ENCODE data around the gene ARHGEF26. TPM values are rescaled to one million over a fixed set of nuclear protein-coding genes. Genes with fewer than 3 reads are reported as not detected.

The ARHGEF26 gene
- total RNA-seq, 2 donors from 2014 or later = 6.9 to 8.1 TPM

DNA sequence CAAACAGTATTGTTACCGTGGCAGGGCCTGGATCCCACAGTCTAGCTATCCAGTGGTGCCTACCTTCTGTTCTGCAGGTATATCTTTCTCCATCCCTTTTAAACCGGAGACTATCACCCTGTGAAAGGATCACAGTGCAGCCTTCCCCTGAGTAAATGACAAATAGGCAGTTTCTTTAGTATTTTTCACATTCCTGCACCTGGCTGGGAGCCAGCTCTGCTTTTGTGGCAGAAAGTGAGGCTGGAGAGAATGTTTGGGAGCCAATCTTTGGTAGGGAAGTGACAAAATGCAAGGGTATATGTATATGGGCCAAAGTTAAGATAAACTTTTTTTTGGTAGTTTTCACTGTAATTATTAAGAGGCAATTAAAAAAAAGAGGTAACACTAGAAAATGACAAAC lies 54.8 kb downstream of the ARHGEF26 start:
- Histone ChIP-seq H3K27ac (no peak overlapping the region), H3K27me3 (no peaks in the 10 kb centered on the region), H3K4me3 (no peak overlapping the region), H3K9me3 (no peaks in the 10 kb centered on the region), H3K4me1 (peaks cover 0 to 5% of the 10 kb centered on the region in 2 donors), H3K36me3 (no peaks in the 10 kb centered on the region)
- DNase-seq (ENCODE audit: low spot score) = no peak
- TF ChIP-seq, protein P1, sequence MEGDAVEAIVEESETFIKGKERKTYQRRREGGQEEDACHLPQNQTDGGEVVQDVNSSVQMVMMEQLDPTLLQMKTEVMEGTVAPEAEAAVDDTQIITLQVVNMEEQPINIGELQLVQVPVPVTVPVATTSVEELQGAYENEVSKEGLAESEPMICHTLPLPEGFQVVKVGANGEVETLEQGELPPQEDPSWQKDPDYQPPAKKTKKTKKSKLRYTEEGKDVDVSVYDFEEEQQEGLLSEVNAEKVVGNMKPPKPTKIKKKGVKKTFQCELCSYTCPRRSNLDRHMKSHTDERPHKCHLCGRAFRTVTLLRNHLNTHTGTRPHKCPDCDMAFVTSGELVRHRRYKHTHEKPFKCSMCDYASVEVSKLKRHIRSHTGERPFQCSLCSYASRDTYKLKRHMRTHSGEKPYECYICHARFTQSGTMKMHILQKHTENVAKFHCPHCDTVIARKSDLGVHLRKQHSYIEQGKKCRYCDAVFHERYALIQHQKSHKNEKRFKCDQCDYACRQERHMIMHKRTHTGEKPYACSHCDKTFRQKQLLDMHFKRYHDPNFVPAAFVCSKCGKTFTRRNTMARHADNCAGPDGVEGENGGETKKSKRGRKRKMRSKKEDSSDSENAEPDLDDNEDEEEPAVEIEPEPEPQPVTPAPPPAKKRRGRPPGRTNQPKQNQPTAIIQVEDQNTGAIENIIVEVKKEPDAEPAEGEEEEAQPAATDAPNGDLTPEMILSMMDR (IDR thresholded peaks at IDR 0.05) = no peak

DNA sequence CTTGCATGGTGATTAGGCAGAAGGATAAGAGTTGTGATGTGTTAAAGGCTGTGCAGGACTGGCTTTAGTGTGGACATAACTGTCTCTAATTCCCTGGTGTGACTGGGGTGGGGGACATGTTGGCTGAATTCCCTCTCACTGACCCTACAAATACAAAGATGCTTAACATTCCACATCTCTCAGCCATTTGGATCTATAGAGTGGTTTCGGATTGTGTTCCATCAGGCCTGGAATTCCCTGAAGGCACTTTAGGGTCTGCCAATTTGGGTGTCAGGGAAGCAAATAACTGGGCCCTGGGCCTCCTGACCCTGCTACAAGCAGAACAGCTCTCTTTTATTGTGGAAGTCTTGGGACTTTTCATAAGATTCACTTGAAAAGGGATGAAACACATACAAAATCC lies 56.2 kb downstream of the ARHGEF26 start:
- Histone ChIP-seq H3K4me3 (no peak overlapping the region), H3K36me3 (no peaks in the 10 kb centered on the region), H3K27me3 (no peaks in the 10 kb centered on the region), H3K4me1 (peaks cover 0 to 13% of the 10 kb centered on the region in 2 donors), H3K9me3 (no peaks in the 10 kb centered on the region), H3K27ac (no peak overlapping the region)
- TF ChIP-seq, protein P1 (IDR thresholded peaks at IDR 0.05) = no peak
- DNase-seq (ENCODE audit: low spot score) = no peak

DNA sequence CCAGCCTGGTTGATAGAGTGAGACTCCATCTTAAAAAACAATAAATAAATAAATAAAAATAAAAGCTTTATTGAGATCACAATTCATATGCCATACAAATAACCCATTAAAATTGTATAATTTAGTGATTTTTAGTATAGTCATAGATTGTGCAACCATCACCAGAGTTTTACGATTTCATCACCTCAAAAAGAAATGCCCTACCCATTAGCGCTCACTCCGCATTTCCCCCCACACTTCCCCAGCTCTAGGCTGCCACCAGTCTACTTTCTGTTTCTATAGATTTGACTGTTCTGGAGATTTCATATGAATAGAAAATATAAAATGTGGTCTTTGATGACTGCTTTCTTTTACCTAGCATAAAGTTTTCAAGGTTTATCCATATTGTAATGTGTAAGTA lies 57.0 kb downstream of the ARHGEF26 start:
- Histone ChIP-seq H3K27ac (no peak overlapping the region), H3K4me1 (peaks cover 0 to 13% of the 10 kb centered on the region in 2 donors), H3K27me3 (no peaks in the 10 kb centered on the region), H3K36me3 (no peaks in the 10 kb centered on the region), H3K4me3 (no peak overlapping the region), H3K9me3 (no peaks in the 10 kb centered on the region)
- TF ChIP-seq, protein P1 (IDR thresholded peaks at IDR 0.05) = no peak
- DNase-seq (ENCODE audit: low spot score) = no peak

DNA sequence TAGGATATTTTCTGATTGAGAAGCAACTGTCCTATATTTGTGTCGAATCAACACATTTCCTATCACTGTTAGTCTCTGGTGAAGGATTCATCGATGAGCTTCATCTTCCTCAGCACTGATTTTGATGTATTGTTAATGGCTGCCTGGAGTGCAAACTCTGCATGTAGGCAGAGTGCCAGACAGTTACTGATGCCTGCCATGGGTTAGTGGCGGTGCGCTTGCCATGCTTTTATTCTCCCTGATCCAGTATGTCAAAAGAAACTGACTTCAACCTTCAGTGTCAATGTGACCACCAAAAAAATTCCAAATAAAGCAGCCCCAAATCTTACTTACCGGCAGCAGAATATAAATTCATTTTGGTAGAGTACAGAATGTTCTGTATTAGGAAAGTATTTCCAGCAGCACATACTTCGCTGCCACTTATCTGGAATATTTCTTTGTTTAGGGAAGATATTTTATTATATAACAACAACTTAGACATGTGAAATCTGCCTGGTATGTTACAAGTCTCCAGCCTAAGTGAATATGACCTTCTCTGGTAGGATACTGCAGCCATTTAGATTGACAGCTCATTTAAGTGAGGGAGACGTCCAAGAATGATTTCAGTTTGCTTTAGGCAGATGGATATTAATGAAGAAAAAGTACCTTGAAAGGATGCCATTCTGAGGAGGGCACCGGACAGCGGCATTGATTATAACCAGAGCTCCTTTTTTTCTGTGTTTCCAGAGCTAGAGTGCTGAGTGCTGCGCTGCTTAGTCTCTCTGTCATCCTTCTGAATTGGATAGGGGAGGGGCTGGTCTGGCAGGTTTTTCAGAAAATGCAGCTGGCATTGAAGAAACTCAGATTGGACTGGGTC lies 59.9 kb downstream of the ARHGEF26 start:
- Histone ChIP-seq H3K36me3 (no peaks in the 10 kb centered on the region), H3K4me3 (no peak overlapping the region), H3K4me1 (peaks cover 0 to 13% of the 10 kb centered on the region in 2 donors), H3K9me3 (no peaks in the 10 kb centered on the region), H3K27me3 (no peaks in the 10 kb centered on the region), H3K27ac (no peak overlapping the region)
- DNase-seq (ENCODE audit: low spot score) = no peak
- TF ChIP-seq, protein P1 (IDR thresholded peaks at IDR 0.05) = no peak

DNA sequence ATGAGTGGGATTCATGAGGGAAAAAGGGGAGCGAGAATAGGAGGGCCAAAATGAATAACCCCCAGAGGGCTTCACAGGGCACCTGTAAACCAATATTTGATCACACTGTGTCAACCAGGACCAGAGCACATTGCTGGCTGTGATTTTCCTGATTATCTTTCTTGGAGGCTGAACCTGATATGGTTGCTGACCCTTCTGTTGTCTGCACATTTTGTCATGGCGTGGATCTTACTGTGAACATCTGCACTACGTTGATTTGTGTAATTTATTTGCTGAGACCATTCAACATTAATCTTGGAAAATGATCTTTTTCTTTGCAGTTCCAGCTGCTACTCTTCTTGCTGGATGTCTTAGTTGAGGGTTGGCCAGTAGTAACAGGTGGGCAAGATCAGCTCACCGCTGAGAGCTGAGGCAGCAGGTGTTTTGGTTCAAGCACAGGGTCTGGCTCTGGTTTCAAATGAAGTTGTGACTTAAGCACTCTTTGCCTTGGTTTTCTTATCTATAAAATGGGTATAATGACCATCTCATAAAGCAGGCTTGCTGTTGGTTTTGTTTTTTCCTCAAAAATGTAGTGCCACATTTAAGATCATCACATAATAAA lies 61.2 kb downstream of the ARHGEF26 start:
- no peak overlapping the region for H3K27ac ChIP-seq
- no peak for DNase-seq (ENCODE audit: low spot score)

More for the DNA sequence above, 61.2 kb downstream of the ARHGEF26 start:
- Histone ChIP-seq H3K36me3 (no peaks in the 10 kb centered on the region), H3K9me3 (no peaks in the 10 kb centered on the region), H3K4me1 (peaks cover 0 to 13% of the 10 kb centered on the region in 2 donors), H3K4me3 (no peak overlapping the region), H3K27me3 (no peaks in the 10 kb centered on the region)
- TF ChIP-seq, protein P1 (IDR thresholded peaks at IDR 0.05) = no peak
